Muscle of arm (tissue), 14 donors: ENCODE measurements around the gene DNAH11. TPM values are rescaled to one million over a fixed set of nuclear protein-coding genes. Genes with fewer than 3 reads are reported as not detected.
"Not testable (repeated sequence)": the region's sequence is repeated elsewhere in the genome, so short reads cannot be mapped to it uniquely, and the experiment has no call there.

Source experiments
- DNase-seq: peaks from one replicate; pipeline ENCODE4 v3.0.0-alpha.2; 2013
- long read RNA-seq, 11 donors: transcript quantifications; one replicate each; lab custom pipeline, GENCODE V29; 2026
- polyA plus RNA-seq, 12 donors: library from polyadenylated mRNA; unstranded; fragments of 120-200 nt; gene quantifications; one replicate each; pipeline ENCODE4 v1.2.1, GENCODE V29; 2013; ENCODE audit not compliant: insufficient read length in 12 of 12

The DNAH11 gene
- polyA plus RNA-seq = 1 to 10 TPM in 5 of 12 donors, under 1 TPM in 5, not detected in 2; 0.12 to 1.7 (median 0.93) TPM
- long read RNA-seq, donor 1 = 0 reads
- long read RNA-seq, donor 2 = 0 reads
- long read RNA-seq, donor 3 = 0 reads
- long read RNA-seq, donor 4 = 0 reads
- long read RNA-seq, donor 5 = 0 reads
- long read RNA-seq, donor 6 = 0 reads
- long read RNA-seq, donor 7 = 0 reads
- long read RNA-seq, donor 8 = 0 reads
- long read RNA-seq, donor 9 = 0 reads
- long read RNA-seq, donor 10 = 0 reads
- long read RNA-seq, donor 11 = 0 reads

- DNase-seq = peak; percentile 15
Measured at GRCh38 chr7:21542891-21543527, at the start of gene DNAH11. TSS of gene DNAH11 (plus strand) at chr7:21543039. CDS start at chr7:21543246, 207 bp downstream.

- DNase-seq = no peak
Measured at GRCh38 chr7:21495731-21496130, 47.1 kb upstream of the DNAH11 start.

- DNase-seq = no peak
Measured at GRCh38 chr7:21497072-21497471, 45.8 kb upstream of the DNAH11 start.

GRCh38 chr7:21500117-21500832 is 42.6 kb upstream of the DNAH11 start:
- DNase-seq = peak; percentile 0

GRCh38 chr7:21504021-21504420 is 38.8 kb upstream of the DNAH11 start:
- no peak for DNase-seq

- DNase-seq = peak; percentile 13
Measured at GRCh38 chr7:21507627-21508343, 35.1 kb upstream of the DNAH11 start.

GRCh38 chr7:21508538-21508937 is 34.3 kb upstream of the DNAH11 start:
- no peak for DNase-seq

GRCh38 chr7:21514062-21514461 is 28.8 kb upstream of the DNAH11 start:
- no peak for DNase-seq

GRCh38 chr7:21524680-21525079 is 18.2 kb upstream of the DNAH11 start:
- no peak for DNase-seq

GRCh38 chr7:21526007-21526406 is 16.8 kb upstream of the DNAH11 start:
- DNase-seq = no peak

GRCh38 chr7:21526448-21526847 is 16.4 kb upstream of the DNAH11 start:
- DNase-seq = no peak

- not testable (repeated sequence) for DNase-seq
Measured at GRCh38 chr7:21532485-21532884, 10.4 kb upstream of the DNAH11 start.

GRCh38 chr7:21533646-21534045 is 9.2 kb upstream of the DNAH11 start:
- not testable (repeated sequence) for DNase-seq

GRCh38 chr7:21536445-21537118 is 6.3 kb upstream of the DNAH11 start:
- not testable (repeated sequence) for DNase-seq

GRCh38 chr7:21538936-21539495 is 3.8 kb upstream of the DNAH11 start:
- no peak for DNase-seq

GRCh38 chr7:21543528-21544302 is 876 bp downstream of the DNAH11 start:
- no peak for DNase-seq

GRCh38 chr7:21544303-21544656 is 1.4 kb downstream of the DNAH11 start:
- DNase-seq = no peak

- DNase-seq = no peak
Measured at GRCh38 chr7:21544715-21545114, 1.9 kb downstream of the DNAH11 start.

GRCh38 chr7:21547501-21547900 is 4.7 kb downstream of the DNAH11 start:
- no peak for DNase-seq

- no peak for DNase-seq
Measured at GRCh38 chr7:21548491-21548890, 5.7 kb downstream of the DNAH11 start.

GRCh38 chr7:21550076-21550475 is 7.2 kb downstream of the DNAH11 start:
- no peak for DNase-seq
